ENCODE data around the gene PEX6. TPM values are rescaled to one million over a fixed set of nuclear protein-coding genes. Genes with fewer than 3 reads are reported as not detected.
A peak's percentile ranks its signal among the peaks of the same experiment; 100 is the strongest.

PEX6 gene
- total RNA-seq, 1 donor from 2014 or later, result 17.0 TPM

GRCh38 chr6:42974919-42975505 lies 4.0 kb downstream of the PEX6 start:
- no peak overlapping the region for H3K4me3 Mint-ChIP-seq (ENCODE audit: unreplicated experiment)

GRCh38 chr6:42973926-42974325 lies 5.1 kb downstream of the PEX6 start:
- H3K36me3 Mint-ChIP-seq (ENCODE audit: low read depth), result peaks cover 5% of the 10 kb centered on the region
- DNase-seq (ENCODE audit: low spot score), result no peak
- H3K9me3 Mint-ChIP-seq (ENCODE audit: low read depth), result no peaks in the 10 kb centered on the region
- no peak overlapping the region for H3K4me3 Mint-ChIP-seq (ENCODE audit: unreplicated experiment)
- H3K27ac Mint-ChIP-seq (ENCODE audit: unreplicated experiment), result no peak overlapping the region
- H3K4me1 Mint-ChIP-seq (ENCODE audit: low read depth), result peaks cover 24% of the 10 kb centered on the region
- TF ChIP-seq, protein P1, sequence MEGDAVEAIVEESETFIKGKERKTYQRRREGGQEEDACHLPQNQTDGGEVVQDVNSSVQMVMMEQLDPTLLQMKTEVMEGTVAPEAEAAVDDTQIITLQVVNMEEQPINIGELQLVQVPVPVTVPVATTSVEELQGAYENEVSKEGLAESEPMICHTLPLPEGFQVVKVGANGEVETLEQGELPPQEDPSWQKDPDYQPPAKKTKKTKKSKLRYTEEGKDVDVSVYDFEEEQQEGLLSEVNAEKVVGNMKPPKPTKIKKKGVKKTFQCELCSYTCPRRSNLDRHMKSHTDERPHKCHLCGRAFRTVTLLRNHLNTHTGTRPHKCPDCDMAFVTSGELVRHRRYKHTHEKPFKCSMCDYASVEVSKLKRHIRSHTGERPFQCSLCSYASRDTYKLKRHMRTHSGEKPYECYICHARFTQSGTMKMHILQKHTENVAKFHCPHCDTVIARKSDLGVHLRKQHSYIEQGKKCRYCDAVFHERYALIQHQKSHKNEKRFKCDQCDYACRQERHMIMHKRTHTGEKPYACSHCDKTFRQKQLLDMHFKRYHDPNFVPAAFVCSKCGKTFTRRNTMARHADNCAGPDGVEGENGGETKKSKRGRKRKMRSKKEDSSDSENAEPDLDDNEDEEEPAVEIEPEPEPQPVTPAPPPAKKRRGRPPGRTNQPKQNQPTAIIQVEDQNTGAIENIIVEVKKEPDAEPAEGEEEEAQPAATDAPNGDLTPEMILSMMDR (IDR thresholded peaks at IDR 0.05), result no peak
- H3K27me3 Mint-ChIP-seq (ENCODE audit: low read depth), result no peaks in the 10 kb centered on the region

More at GRCh38 chr6:42974919-42975505, 4.0 kb downstream of the PEX6 start:
- no peak for DNase-seq (ENCODE audit: low spot score)
- no peaks in the 10 kb centered on the region for H3K9me3 Mint-ChIP-seq (ENCODE audit: low read depth)
- H3K36me3 Mint-ChIP-seq (ENCODE audit: low read depth), result peaks cover 5% of the 10 kb centered on the region
- peaks cover 34% of the 10 kb centered on the region for H3K4me1 Mint-ChIP-seq (ENCODE audit: low read depth)
- no peaks in the 10 kb centered on the region for H3K27me3 Mint-ChIP-seq (ENCODE audit: low read depth)
- TF ChIP-seq, protein P1 (IDR thresholded peaks at IDR 0.05), result no peak
- no peak overlapping the region for H3K27ac Mint-ChIP-seq (ENCODE audit: unreplicated experiment)

DNA sequence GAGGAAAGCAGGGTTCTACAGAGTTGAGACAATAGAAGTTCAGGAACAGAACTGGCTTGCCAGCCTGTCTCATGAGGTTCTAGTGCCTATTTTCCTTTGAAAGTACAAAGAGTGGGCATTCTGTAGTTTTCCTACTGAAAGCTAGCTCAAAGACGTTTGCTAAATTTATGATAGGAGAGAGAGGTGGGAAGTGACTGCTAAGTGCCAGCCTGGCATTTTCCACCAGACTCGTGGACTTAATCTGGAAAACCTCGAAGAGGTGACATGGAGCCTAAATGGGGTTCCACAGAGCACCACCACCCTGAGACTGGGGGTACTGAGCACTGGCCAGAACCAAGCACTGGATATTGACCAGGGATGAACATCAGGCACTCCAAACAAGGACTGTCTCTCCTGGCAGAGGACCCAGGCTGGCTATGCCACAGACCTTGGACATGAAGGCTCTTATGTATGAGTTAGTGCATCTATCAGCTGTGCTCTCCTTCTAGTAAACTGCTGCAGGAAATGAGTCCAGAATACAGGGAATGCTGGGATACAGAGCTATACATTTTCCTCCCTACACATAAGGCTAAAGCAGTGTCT lies 7.1 kb downstream of the PEX6 start:
- no peak for DNase-seq (ENCODE audit: low spot score)
- no peaks in the 10 kb centered on the region for H3K27me3 Mint-ChIP-seq (ENCODE audit: low read depth)
- peaks cover 12% of the 10 kb centered on the region for H3K4me1 Mint-ChIP-seq (ENCODE audit: low read depth)
- H3K9me3 Mint-ChIP-seq (ENCODE audit: low read depth), result no peaks in the 10 kb centered on the region
- H3K4me3 Mint-ChIP-seq (ENCODE audit: unreplicated experiment), result no peak overlapping the region
- TF ChIP-seq, protein P1 (IDR thresholded peaks at IDR 0.05), result no peak
- no peak overlapping the region for H3K27ac Mint-ChIP-seq (ENCODE audit: unreplicated experiment)
- H3K36me3 Mint-ChIP-seq (ENCODE audit: low read depth), result peaks cover 9% of the 10 kb centered on the region

GRCh38 chr6:42970871-42971612 lies 7.9 kb downstream of the PEX6 start:
- H3K9me3 Mint-ChIP-seq (ENCODE audit: low read depth), result no peaks in the 10 kb centered on the region
- no peak for DNase-seq (ENCODE audit: low spot score)
- H3K36me3 Mint-ChIP-seq (ENCODE audit: low read depth), result peaks cover 11% of the 10 kb centered on the region
- TF ChIP-seq, protein P1 (IDR thresholded peaks at IDR 0.05), result no peak
- H3K4me1 Mint-ChIP-seq (ENCODE audit: low read depth), result peaks cover 9% of the 10 kb centered on the region
- no peak overlapping the region for H3K4me3 Mint-ChIP-seq (ENCODE audit: unreplicated experiment)
- H3K27me3 Mint-ChIP-seq (ENCODE audit: low read depth), result no peaks in the 10 kb centered on the region
- peak overlapping the region; percentile 22 for H3K27ac Mint-ChIP-seq (ENCODE audit: unreplicated experiment)

- Mint-ChIP-seq H3K27me3 (ENCODE audit: low read depth) (no peaks in the 10 kb centered on the region), H3K36me3 (ENCODE audit: low read depth) (peaks cover 11% of the 10 kb centered on the region), H3K9me3 (ENCODE audit: low read depth) (no peaks in the 10 kb centered on the region), H3K4me3 (ENCODE audit: unreplicated experiment) (no peak overlapping the region), H3K4me1 (ENCODE audit: low read depth) (peaks cover 9% of the 10 kb centered on the region), H3K27ac (ENCODE audit: unreplicated experiment) (no peak overlapping the region)
- TF ChIP-seq, protein P1 (IDR thresholded peaks at IDR 0.05), result no peak
- no peak for DNase-seq (ENCODE audit: low spot score)
These were observed 9.0 kb downstream of the PEX6 start for GRCh38 chr6:42969934-42970333.

Data from chondrocyte (in vitro differentiated cells).